Endothelial cell of umbilical vein (primary cell): ENCODE data around the gene KRT3. TPM values are rescaled to one million over a fixed set of nuclear protein-coding genes. Genes with fewer than 3 reads are reported as not detected.

ENCODE experiments used
- BruUV-seq: library from RNA; stranded (reverse); fragments of 400-500 nt; replicated peaks from 2 replicates; lab custom pipeline; 2021; lab: Mats Ljungman, UMichigan
- CTCF ChIA-PET: fragments of 300-600, 350-600 bp; sonication (Branson Sonifier 250); formaldehyde crosslinking; loops from one replicate; lab custom pipeline; 2021; ENCODE audit warnings: antibody characterized with exemption, inconsistent platforms; lab: Charles Lee
- POLR2A ChIA-PET: fragments of 300-600, 350-600 bp; sonication (Branson Sonifier 250); formaldehyde crosslinking; loops from one replicate; lab custom pipeline; 2021; ENCODE audit warnings: antibody characterized with exemption, inconsistent platforms; lab: Charles Lee
- DNase-seq: peaks from one replicate; pipeline ENCODE4 v3.0.0-alpha.2; 2011; ENCODE audit warnings: low read depth, low spot score
- FAIRE-seq: peaks from 2 replicates; lab custom pipeline; 2011; peaks lifted over from hg19 to GRCh38; lab: Jason Lieb, UNC
- H2AFZ ChIP-seq: 2 replicates; pipeline ENCODE4 v1.6.0; 2012; ENCODE audit warnings: low read depth, low read length, control low read depth, inconsistent platforms
- H3K27ac ChIP-seq: 2 replicates; pipeline ENCODE4 v1.5.1; 2011; ENCODE audit warnings: low read depth, mild to moderate bottlenecking, control low read depth, low read length, moderate library complexity; ENCODE audit not compliant: insufficient read depth
- H3K27me3 ChIP-seq, 2 experiments: 2 replicates each; pipeline versions ENCODE4 v1.6.0 to v1.6.1; 2011; ENCODE audit warnings: low read length in 2 of 2, mixed read lengths in 1 of 2; ENCODE audit not compliant: control insufficient read depth in 2 of 2, insufficient read depth in 2 of 2
- H3K36me3 ChIP-seq, 2 experiments: 2 replicates in 1 of 2; 3 replicates in 1 of 2; pipeline ENCODE4 v1.5.1; 2011; ENCODE audit warnings: low read length in 2 of 2, mild to moderate bottlenecking in 1 of 2, moderate library complexity in 1 of 2; ENCODE audit not compliant: control insufficient read depth in 2 of 2, insufficient read depth in 2 of 2; ENCODE audit errors: extremely low read depth in 1 of 2
- H3K4me1 ChIP-seq: 3 replicates; pipeline ENCODE4 v1.5.1; 2011; ENCODE audit warnings: mild to moderate bottlenecking, low read length; ENCODE audit not compliant: control insufficient read depth, insufficient read depth; ENCODE audit errors: extremely low read depth
- H3K4me2 ChIP-seq: 2 replicates; pipeline ENCODE4 v1.6.1; 2011; ENCODE audit warnings: low read length, control low read depth, mixed read lengths; ENCODE audit not compliant: insufficient read depth
- H3K4me3 ChIP-seq, 3 experiments: fragments of 200-600 bp in 1 of 3; sonication (generic), shearing (Covaris generic) in 1 of 3; replicated peaks in 1 of 3; 2 replicates each; pipeline ENCODE4 v1.5.1; 2011 to 2016; ENCODE audit warnings: control low read depth in 3 of 3, low read length in 3 of 3, mild to moderate bottlenecking in 2 of 3, inconsistent platforms in 1 of 3, low read depth in 1 of 3, moderate library complexity in 1 of 3; ENCODE audit not compliant: insufficient read depth in 1 of 3
- H3K79me2 ChIP-seq: 2 replicates; pipeline ENCODE4 v1.6.0; 2012; ENCODE audit warnings: low read length, inconsistent platforms; ENCODE audit not compliant: control insufficient read depth, insufficient read depth
- H3K9ac ChIP-seq: replicated peaks from 2 replicates; pipeline ENCODE3; 2011; ENCODE audit warnings: low read length, control low read depth; ENCODE audit not compliant: insufficient read depth; ENCODE audit errors: extremely low read depth
- H3K9me1 ChIP-seq: replicated peaks from 3 replicates; pipeline ENCODE4 v1.6.0; 2011; ENCODE audit warnings: mild to moderate bottlenecking, low read length; ENCODE audit not compliant: control insufficient read depth, insufficient read depth; ENCODE audit errors: extremely low read depth
- H3K9me3 ChIP-seq: replicated peaks from 2 replicates; pipeline ENCODE4 v1.5.1; 2012; ENCODE audit warnings: low read length, inconsistent platforms; ENCODE audit not compliant: control insufficient read depth, insufficient read depth
- H4K20me1 ChIP-seq: replicated peaks from 2 replicates; pipeline ENCODE3; 2011; ENCODE audit warnings: mild to moderate bottlenecking, low read length; ENCODE audit not compliant: control insufficient read depth, insufficient read depth; ENCODE audit errors: extremely low read depth
- EZH2 ChIP-seq: IDR thresholded peaks from 2 replicates; pipeline ENCODE4 v1.6.1; 2012; ENCODE audit warnings: borderline replicate concordance, low read depth, mild to moderate bottlenecking, moderate library complexity, low read length, inconsistent platforms; ENCODE audit not compliant: severe bottlenecking
- FOS ChIP-seq: IDR thresholded peaks from 2 replicates; pipeline ENCODE4 v1.6.1; 2011; ENCODE audit warnings: mild to moderate bottlenecking, low read length, moderate library complexity, borderline replicate concordance; ENCODE audit not compliant: insufficient read depth
- GATA2 ChIP-seq: IDR thresholded peaks from 2 replicates; pipeline ENCODE4 v1.7.0; 2011; ENCODE audit warnings: low read depth, mild to moderate bottlenecking, moderate library complexity, mixed read lengths, low read length; ENCODE audit not compliant: insufficient read length, insufficient read depth
- JUN ChIP-seq: IDR thresholded peaks from 2 replicates; pipeline ENCODE4 v1.6.1; 2011; ENCODE audit warnings: borderline replicate concordance, low read depth; ENCODE audit not compliant: insufficient read length, insufficient read depth
- MYC ChIP-seq: IDR thresholded peaks from one replicate; pipeline ENCODE4 v1.6.1; 2011; ENCODE audit warnings: mild to moderate bottlenecking, low read depth, low read length
- POLR2A ChIP-seq: IDR thresholded peaks from 2 replicates; pipeline ENCODE4 v1.6.1; 2012; ENCODE audit warnings: low read depth, mild to moderate bottlenecking, control low read depth, low read length
- POLR2AphosphoS5 ChIP-seq: IDR thresholded peaks from 2 replicates; pipeline ENCODE4 v1.6.1; 2012; ENCODE audit warnings: low read depth, mild to moderate bottlenecking, control low read depth, low read length, moderate library complexity; ENCODE audit not compliant: insufficient read depth
- dilution Hi-C: fragments of 300-500 bp; cut with MboI; formaldehyde crosslinking; loops from one replicate; pipeline ENCODE4 v1.15.0; 2019; ENCODE audit warnings: low sequenced_read_pairs; ENCODE audit not compliant: extremely low pct_ligation_motif_present
- intact Hi-C: fragments of 100-400 bp; cut with micrococcal nuclease; formaldehyde crosslinking; loops from one replicate; pipeline ENCODE4 v1.10.0; 2022
- polyA plus RNA-seq, 4 experiments: library from polyadenylated mRNA; depleted of rRNA in 3 of 4; stranded (reverse) in 3 of 4; unstranded in 1 of 4; fragments of >200 nt; gene quantifications; 2 replicates each; pipeline versions ENCODE4 v1.2.1 to v1.2.3, GENCODE V29; 2011 to 2012; ENCODE audit warnings: missing spikeins in 1 of 4
- total RNA-seq: library from RNA; stranded (reverse); gene quantifications from 2 replicates; pipeline ENCODE4 v1.2.3, GENCODE V29; 2021
- TF ChIP-seq, protein P1 (sequence below): IDR thresholded peaks from 2 replicates; pipeline ENCODE4 v1.6.1; 2011; ENCODE audit not compliant: insufficient read depth, insufficient read length
- TF ChIP-seq, protein P2 (sequence below), 2 donors: IDR thresholded peaks; 1 replicate in 1 of 2; 2 replicates in 1 of 2; pipeline ENCODE4 v1.5.1; 2011; ENCODE audit warnings: low read length in 2 of 2, mild to moderate bottlenecking in 2 of 2, moderate library complexity in 2 of 2, control low read depth in 1 of 2, inconsistent platforms in 1 of 2, low read depth in 1 of 2; ENCODE audit not compliant: insufficient read depth in 1 of 2; ENCODE audit errors: extremely low read depth in 1 of 2

KRT3 gene
- total and polyA plus RNA-seq, 2 donors (not counting 3 experiments of a cell fraction or from before 2014, with no cell fraction given): not detected

DNA sequence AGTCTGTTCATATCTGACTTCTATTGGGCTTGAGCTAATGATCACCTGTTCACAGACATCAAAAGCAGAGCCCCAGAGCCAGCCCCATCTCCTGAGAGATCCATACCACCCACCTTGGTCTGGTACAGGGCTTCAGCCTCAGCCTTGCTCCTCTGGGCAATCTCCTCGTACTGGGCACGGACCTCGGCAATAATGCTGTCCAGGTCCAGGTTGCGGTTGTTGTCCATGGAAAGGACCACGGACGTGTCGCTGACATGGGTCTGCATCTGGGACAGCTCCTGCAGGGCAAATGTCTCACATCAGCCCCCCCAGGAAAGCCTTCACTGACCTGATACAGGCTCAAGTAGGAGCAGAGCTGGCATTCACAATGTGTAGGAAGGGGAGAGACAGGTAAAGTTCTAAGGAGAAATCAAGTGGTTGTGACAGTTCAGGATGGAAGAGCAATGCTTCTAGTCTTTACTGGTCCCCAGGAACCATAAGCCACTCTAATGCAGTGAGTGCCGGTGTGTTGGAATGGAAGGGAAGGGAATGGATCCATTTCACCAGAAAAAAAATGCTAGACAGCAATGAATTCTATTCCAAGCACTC is 12.8 kb upstream of the KRT3 start:
- Histone ChIP-seq H2AFZ (no peak overlapping the region), H3K4me1 (no peaks in the 10 kb centered on the region), H3K4me2 (no peak overlapping the region), H3K27me3 (no peaks in the 10 kb centered on the region), H3K9ac (no peak overlapping the region), H3K9me3 (no peaks in the 10 kb centered on the region), H3K9me1 (no peaks in the 10 kb centered on the region), H3K79me2 (no peaks in the 10 kb centered on the region), H3K27ac (no peak overlapping the region), H4K20me1 (no peaks in the 10 kb centered on the region), H3K4me3 (no peak overlapping the region), H3K36me3 (no peaks in the 10 kb centered on the region)
- intact Hi-C loops (no loop called here), dilution Hi-C loops (no loop called here)
- POLR2A ChIA-PET: no interaction called here
- DNase-seq: no peak
- CTCF ChIA-PET: interaction anchor here (1.6 kb wide), 1 partner anchor 530 kb away, joined by 5 read pairs; no protein-coding TSS in a partner anchor
- TF ChIP-seq, protein P1, sequence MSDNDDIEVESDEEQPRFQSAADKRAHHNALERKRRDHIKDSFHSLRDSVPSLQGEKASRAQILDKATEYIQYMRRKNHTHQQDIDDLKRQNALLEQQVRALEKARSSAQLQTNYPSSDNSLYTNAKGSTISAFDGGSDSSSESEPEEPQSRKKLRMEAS: no peak
- TF ChIP-seq FOS: no peak
- TF ChIP-seq POLR2A: no peak
- no peak for TF ChIP-seq POLR2AphosphoS5
- TF ChIP-seq, protein P2, sequence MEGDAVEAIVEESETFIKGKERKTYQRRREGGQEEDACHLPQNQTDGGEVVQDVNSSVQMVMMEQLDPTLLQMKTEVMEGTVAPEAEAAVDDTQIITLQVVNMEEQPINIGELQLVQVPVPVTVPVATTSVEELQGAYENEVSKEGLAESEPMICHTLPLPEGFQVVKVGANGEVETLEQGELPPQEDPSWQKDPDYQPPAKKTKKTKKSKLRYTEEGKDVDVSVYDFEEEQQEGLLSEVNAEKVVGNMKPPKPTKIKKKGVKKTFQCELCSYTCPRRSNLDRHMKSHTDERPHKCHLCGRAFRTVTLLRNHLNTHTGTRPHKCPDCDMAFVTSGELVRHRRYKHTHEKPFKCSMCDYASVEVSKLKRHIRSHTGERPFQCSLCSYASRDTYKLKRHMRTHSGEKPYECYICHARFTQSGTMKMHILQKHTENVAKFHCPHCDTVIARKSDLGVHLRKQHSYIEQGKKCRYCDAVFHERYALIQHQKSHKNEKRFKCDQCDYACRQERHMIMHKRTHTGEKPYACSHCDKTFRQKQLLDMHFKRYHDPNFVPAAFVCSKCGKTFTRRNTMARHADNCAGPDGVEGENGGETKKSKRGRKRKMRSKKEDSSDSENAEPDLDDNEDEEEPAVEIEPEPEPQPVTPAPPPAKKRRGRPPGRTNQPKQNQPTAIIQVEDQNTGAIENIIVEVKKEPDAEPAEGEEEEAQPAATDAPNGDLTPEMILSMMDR (IDR thresholded peaks at IDR 0.05; ENCODE audit: extremely low read depth in 1 of 2, insufficient read depth in 1 of 2, low read depth in 1 of 2, low read length in 2 of 2): no peak
- TF ChIP-seq EZH2: no peak
- no peak for TF ChIP-seq GATA2
- no peak for TF ChIP-seq MYC
- TF ChIP-seq JUN: no peak
- FAIRE-seq: no peak
- BruUV-seq: no TSS peak
